Ovary (tissue), 3 donors: ENCODE measurements around the gene CD1D.

Experiments
- EP300 ChIP-seq: sonication (generic); formaldehyde crosslinking; IDR thresholded peaks from one replicate; pipeline ENCODE4 v1.6.1; 2017; ENCODE audit warnings: antibody characterized with exemption
- POLR2A ChIP-seq: fragments of 450-650 bp; IDR thresholded peaks from one replicate; pipeline ENCODE4 v1.6.1; 2017; ENCODE audit warnings: antibody characterized with exemption, mild to moderate bottlenecking, moderate library complexity
- TF ChIP-seq, protein P1 (sequence below), 3 donors: fragments of 450-650 bp in 2 of 3; fragments of 200-600 bp in 1 of 3; IDR thresholded peaks; one replicate each; pipeline versions ENCODE4 v1.5.1 to v1.8.0; 2016 to 2022; ENCODE audit warnings: antibody characterized with exemption in 3 of 3, mild to moderate bottlenecking in 1 of 3
- donor health status: DM: no; HTN: no; CAD: no.

GRCh38 chr1:158186180-158186579 lies 5.5 kb downstream of the CD1D start:
- TF ChIP-seq, protein P1, sequence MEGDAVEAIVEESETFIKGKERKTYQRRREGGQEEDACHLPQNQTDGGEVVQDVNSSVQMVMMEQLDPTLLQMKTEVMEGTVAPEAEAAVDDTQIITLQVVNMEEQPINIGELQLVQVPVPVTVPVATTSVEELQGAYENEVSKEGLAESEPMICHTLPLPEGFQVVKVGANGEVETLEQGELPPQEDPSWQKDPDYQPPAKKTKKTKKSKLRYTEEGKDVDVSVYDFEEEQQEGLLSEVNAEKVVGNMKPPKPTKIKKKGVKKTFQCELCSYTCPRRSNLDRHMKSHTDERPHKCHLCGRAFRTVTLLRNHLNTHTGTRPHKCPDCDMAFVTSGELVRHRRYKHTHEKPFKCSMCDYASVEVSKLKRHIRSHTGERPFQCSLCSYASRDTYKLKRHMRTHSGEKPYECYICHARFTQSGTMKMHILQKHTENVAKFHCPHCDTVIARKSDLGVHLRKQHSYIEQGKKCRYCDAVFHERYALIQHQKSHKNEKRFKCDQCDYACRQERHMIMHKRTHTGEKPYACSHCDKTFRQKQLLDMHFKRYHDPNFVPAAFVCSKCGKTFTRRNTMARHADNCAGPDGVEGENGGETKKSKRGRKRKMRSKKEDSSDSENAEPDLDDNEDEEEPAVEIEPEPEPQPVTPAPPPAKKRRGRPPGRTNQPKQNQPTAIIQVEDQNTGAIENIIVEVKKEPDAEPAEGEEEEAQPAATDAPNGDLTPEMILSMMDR (IDR thresholded peaks at IDR 0.05) = no peak
- TF ChIP-seq EP300 (no peak), POLR2A (no peak)
